Ramos (cell line): ENCODE data around the gene RASA3.

Experiments
- in situ Hi-C: fragments of 300-500 bp; cut with MboI; formaldehyde crosslinking; loops from one replicate; pipeline ENCODE4 v1.14.3; 2022; ENCODE audit warnings: low sequenced_read_pairs; ENCODE audit not compliant: unreplicated experiment

RASA3 gene

GRCh38 chr13:114059428-114059827, 73.0 kb downstream of the RASA3 start:
- in situ Hi-C loops: no loop called here

GRCh38 chr13:114058051-114058867, 74.2 kb downstream of the RASA3 start:
- in situ Hi-C loops: no loop called here

- in situ Hi-C loops: no loop called here
These were observed 75.0 kb downstream of the RASA3 start for GRCh38 chr13:114057166-114058050.

GRCh38 chr13:114056205-114057013, 76.0 kb downstream of the RASA3 start:
- in situ Hi-C loops: no loop called here

- in situ Hi-C loops: no loop called here
These were observed 76.7 kb downstream of the RASA3 start for GRCh38 chr13:114055766-114056165.

GRCh38 chr13:114054830-114055439, 77.5 kb downstream of the RASA3 start:
- in situ Hi-C loops: no loop called here

GRCh38 chr13:114054264-114054663, 78.2 kb downstream of the RASA3 start:
- in situ Hi-C loops: no loop called here

- in situ Hi-C loops: no loop called here
These were observed 79.4 kb downstream of the RASA3 start for GRCh38 chr13:114053026-114053425.

GRCh38 chr13:114050536-114051450, 81.6 kb downstream of the RASA3 start:
- in situ Hi-C loops: no loop called here

- in situ Hi-C loops: no loop called here
These were observed 82.8 kb downstream of the RASA3 start for GRCh38 chr13:114049626-114050101.

GRCh38 chr13:114049026-114049425, 83.4 kb downstream of the RASA3 start:
- in situ Hi-C loops: no loop called here

GRCh38 chr13:114048443-114048842, 84.0 kb downstream of the RASA3 start:
- in situ Hi-C loops: no loop called here

- in situ Hi-C loops: no loop called here
These were observed 85.0 kb downstream of the RASA3 start for GRCh38 chr13:114047358-114047881.

- in situ Hi-C loops: no loop called here
These were observed 85.9 kb downstream of the RASA3 start for GRCh38 chr13:114046431-114046975.

GRCh38 chr13:114045113-114045735, 87.2 kb downstream of the RASA3 start:
- in situ Hi-C loops: no loop called here

- in situ Hi-C loops: no loop called here
These were observed 87.9 kb downstream of the RASA3 start for GRCh38 chr13:114044486-114044885.

GRCh38 chr13:114043421-114044053, 88.9 kb downstream of the RASA3 start:
- in situ Hi-C loops: no loop called here
